HG03558 (cell line): ENCODE results near the gene PCDHA4.
"Not testable (repeated sequence)": the region's sequence is repeated elsewhere in the genome, so short reads cannot be mapped to it uniquely, and the experiment has no call there.

ENCODE experiments used
- ATAC-seq: cut with Tn5 transposase; IDR thresholded peaks from one replicate; pipeline ENCODE4 v1.9.1; 2021; ENCODE audit warnings: moderate number of reproducible peaks; ENCODE audit not compliant: unreplicated experiment; ENCODE audit errors: extremely low read depth

The PCDHA4 gene

GRCh38 chr5:140821375-140822280 is 14.8 kb downstream of the PCDHA4 start, which contains the start of gene PCDHA5:
Gene PCDHA5, plus strand, starts transcription at chr5:140821613.
- ATAC-seq, result no peak

DNA sequence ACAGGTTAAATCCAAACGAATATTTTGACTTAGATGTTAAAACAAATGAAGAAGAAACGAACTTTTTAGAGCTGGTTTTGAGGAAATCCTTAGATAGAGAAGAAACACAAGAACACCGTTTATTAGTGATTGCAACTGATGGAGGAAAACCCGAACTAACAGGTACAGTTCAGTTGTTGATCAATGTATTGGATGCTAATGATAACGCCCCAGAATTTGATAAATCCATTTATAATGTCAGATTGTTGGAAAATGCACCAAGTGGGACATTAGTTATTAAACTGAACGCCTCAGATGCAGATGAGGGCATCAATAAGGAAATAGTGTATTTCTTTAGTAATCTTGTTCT is 15.4 kb downstream of the PCDHA4 start:
- no peak for ATAC-seq

GRCh38 chr5:140822969-140823368 is 16.1 kb downstream of the PCDHA4 start:
- ATAC-seq, result not testable (repeated sequence)

DNA sequence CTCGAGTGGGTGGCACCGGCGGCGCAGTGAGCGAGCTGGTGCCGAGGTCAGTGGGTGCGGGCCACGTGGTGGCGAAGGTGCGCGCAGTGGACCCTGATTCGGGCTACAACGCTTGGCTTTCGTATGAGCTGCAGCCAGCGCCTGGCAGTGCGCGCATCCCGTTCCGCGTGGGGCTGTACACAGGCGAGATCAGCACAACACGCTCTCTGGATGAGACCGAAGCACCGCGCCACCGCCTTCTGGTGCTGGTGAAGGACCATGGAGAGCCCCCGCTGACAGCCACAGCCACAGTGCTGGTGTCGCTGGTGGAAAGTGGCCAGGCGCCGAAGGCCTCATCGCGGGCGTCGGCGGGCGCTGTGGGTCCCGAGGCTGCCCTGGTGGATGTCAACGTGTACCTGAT is 16.6 kb downstream of the PCDHA4 start:
- ATAC-seq, result no peak

GRCh38 chr5:140827704-140828361 is 21.0 kb downstream of the PCDHA4 start, which contains the start of gene PCDHA6:
Gene PCDHA6, plus strand, starts transcription at chr5:140827960. Its CDS starts 132 bp downstream, at chr5:140828092.
- no peak for ATAC-seq

- ATAC-seq, result no peak
Measured at GRCh38 chr5:140828362-140828737, 21.5 kb downstream of the PCDHA4 start.

DNA sequence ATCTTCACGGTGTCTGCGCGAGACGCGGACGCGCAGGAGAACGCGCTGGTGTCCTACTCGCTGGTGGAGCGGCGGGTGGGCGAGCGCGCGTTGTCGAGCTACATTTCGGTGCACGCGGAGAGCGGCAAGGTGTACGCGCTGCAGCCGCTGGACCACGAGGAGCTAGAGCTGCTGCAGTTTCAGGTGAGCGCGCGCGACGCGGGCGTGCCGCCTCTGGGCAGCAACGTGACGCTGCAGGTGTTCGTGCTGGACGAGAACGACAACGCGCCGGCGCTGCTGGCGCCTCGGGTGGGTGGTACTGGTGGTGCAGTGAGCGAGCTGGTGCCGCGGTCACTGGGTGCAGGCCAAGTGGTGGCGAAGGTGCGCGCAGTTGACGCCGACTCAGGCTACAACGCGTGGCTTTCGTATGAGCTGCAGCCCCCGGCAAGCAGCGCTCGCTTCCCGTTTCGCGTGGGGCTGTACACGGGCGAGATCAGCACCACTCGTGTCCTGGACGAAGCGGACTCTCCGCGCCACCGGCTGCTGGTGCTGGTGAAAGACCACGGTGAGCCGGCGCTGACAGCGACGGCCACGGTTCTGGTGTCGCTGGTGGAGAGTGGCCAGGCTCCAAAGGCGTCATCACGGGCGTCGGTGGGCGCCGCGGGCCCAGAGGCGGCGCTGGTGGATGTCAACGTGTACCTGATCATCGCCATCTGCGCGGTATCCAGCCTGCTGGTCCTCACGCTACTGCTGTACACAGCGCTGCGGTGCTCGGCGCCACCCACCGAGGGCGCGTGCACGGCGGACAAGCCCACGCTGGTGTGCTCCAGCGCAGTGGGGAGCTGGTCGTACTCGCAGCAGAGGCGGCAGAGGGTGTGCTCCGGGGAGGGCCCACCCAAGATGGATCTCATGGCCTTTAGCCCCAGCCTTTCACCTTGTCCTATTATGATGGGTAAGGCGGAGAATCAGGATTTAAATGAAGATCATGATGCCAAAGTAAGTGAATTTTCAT is 22.9 kb downstream of the PCDHA4 start:
- not testable (repeated sequence) for ATAC-seq

DNA sequence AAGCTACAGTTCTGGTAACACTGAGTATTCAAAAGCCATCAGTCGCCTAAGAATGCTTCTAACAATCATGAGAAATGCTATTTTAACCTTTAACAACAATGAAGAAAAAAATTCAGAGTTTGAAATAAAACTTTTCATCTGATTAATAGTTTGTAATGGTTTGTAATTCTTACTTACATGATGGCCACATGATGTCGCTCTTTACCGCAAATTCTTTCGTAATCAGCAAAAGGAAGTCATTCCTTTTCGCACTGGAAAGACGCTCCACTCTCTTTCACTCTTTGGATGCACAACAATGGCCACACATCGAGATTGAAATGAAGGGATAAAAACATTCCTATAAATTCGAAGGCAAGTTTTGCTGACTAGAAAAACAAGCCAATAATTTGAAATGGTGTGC is 27.1 kb downstream of the PCDHA4 start, which contains the start of gene PCDHA7:
Gene PCDHA7, plus strand, starts transcription at position 277 of the 400 bp plus-strand sequence. Its CDS starts 115 bp downstream, at position 392.
- ATAC-seq, result no peak

GRCh38 chr5:140834439-140835008 is 27.7 kb downstream of the PCDHA4 start:
- ATAC-seq, result not testable (repeated sequence)

DNA sequence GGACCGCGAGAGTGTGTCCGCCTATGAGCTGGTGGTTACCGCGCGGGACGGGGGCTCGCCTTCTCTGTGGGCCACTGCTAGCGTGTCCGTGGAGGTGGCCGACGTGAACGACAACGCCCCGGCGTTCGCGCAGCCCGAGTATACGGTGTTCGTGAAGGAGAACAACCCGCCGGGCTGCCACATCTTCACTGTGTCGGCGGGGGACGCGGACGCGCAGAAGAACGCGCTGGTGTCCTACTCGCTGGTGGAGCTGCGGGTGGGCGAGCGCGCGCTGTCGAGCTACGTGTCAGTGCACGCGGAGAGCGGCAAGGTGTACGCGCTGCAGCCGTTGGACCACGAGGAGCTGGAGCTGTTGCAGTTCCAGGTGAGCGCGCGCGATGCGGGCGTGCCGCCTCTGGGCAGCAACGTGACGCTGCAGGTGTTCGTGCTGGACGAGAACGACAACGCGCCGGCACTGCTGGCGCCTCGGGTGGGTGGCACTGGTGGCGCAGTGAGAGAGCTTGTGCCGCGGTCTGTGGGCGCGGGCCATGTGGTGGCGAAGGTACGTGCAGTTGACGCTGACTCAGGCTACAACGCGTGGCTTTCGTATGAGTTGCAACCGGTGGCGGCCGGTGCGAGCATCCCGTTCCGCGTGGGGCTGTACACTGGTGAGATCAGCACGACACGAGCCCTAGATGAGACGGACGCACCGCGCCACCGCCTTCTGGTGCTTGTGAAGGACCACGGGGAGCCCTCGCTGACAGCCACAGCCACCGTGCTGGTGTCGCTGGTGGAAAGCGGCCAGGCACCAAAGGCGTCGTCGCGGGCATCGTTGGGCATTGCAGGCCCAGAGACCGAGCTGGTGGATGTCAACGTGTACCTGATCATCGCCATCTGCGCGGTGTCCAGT is 29.0 kb downstream of the PCDHA4 start:
- no peak for ATAC-seq

DNA sequence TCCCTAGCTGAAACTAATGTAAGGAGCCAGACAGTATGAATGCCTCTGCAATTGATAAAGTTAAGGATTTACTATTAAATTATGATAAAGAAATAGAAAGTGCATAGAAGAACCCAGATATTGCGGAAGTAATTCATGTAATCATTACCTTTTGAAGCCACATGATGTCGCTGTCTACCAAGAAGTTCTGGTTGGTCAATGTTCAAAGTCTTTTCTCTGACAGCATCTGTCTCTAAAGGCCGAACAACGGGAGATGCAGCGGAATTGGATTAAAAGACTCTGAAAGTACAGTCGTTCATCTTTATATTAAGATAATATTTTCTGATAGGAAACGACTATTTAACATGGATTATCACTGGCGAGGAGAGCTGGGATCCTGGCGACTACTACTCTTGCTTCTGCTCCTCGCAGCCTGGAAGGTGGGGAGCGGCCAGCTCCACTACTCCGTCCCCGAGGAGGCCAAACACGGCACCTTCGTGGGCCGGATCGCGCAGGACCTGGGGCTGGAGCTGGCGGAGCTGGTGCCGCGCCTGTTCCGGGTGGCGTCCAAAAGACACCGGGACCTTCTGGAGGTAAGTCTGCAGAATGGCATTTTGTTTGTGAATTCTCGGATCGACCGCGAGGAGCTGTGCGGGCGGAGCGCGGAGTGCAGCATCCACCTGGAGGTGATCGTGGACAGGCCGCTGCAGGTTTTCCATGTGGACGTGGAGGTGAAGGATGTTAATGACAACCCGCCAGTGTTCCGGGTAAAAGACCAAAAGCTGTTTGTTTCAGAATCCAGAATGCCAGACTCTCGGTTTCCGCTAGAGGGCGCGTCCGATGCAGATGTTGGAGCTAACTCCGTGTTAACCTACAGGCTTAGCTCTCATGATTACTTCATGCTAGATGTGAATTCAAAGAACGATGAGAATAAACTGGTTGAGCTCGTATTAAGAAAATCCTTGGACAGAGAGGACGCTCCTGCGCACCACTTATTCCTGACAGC is 34.4 kb downstream of the PCDHA4 start, which contains the start of gene PCDHA8:
Gene PCDHA8, plus strand, starts transcription at position 210 of the 985 bp plus-strand sequence. Its CDS starts 135 bp downstream, at position 345.
- no peak for ATAC-seq

DNA sequence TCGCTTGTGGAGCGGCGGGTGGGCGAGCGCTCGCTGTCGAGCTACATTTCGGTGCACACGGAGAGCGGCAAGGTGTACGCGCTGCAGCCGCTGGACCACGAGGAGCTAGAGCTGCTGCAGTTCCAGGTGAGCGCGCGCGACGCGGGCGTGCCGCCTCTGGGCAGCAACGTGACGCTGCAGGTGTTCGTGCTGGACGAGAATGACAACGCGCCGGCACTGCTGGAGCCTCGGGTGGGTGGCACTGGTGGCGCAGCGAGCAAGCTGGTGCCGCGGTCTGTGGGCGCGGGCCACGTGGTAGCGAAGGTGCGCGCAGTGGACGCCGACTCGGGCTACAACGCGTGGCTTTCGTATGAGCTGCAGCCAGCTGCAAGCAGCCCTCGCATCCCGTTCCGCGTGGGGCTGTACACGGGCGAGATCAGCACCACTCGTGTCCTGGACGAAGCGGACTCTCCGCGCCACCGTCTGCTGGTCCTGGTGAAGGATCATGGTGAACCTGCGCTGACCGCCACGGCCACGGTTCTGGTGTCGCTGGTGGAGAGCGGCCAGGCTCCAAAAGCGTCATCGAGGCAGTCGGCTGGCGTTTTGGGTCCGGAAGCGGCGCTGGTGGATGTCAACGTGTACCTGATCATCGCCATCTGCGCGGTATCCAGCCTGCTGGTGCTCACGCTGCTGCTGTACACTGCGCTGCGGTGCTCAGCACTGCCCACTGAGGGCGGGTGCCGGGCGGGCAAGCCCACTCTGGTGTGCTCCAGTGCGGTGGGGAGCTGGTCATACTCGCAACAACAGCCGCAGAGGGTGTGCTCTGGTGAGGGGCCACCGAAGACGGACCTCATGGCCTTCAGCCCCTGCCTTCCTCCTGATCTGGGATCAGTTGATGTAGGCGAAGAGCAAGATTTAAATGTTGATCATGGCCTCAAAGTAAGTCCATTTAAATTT is 36.2 kb downstream of the PCDHA4 start:
- no peak for ATAC-seq

DNA sequence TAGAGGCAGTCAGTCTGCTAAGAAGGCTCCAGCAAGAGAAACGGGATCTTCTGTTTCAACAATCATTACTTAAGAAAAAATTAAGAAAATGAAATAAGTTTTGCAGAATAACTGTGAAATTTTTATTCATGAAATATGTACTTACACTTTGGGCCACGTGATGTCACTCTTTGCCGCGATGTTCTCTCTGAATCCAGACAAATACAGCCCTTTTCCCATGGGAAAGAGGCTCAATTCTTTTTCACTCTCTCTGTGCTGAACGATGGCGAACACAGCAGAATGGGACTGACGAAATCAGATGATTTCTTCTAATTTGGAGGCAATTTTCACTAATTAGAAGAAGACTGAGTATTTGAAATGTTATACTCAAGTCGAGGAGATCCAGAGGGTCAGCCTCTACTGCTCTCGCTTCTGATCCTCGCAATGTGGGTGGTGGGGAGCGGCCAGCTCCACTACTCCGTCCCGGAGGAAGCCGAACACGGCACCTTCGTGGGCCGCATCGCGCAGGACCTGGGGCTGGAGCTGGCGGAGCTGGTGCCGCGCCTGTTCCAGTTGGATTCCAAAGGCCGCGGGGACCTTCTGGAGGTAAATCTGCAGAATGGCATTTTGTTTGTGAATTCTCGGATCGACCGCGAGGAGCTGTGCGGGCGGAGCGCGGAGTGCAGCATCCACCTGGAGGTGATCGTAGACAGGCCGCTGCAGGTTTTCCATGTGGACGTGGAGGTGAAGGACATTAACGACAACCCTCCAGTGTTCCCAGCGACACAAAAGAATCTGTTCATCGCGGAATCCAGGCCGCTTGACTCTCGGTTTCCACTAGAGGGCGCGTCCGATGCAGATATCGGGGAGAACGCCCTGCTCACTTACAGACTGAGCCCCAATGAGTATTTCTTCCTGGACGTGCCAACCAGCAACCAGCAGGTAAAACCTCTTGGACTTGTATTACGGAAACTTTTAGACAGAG is 41.6 kb downstream of the PCDHA4 start, which contains the start of gene PCDHA9:
Gene PCDHA9, plus strand, starts transcription at position 244 of the 964 bp plus-strand sequence. Its CDS starts 114 bp downstream, at position 358.
- not testable (repeated sequence) for ATAC-seq

DNA sequence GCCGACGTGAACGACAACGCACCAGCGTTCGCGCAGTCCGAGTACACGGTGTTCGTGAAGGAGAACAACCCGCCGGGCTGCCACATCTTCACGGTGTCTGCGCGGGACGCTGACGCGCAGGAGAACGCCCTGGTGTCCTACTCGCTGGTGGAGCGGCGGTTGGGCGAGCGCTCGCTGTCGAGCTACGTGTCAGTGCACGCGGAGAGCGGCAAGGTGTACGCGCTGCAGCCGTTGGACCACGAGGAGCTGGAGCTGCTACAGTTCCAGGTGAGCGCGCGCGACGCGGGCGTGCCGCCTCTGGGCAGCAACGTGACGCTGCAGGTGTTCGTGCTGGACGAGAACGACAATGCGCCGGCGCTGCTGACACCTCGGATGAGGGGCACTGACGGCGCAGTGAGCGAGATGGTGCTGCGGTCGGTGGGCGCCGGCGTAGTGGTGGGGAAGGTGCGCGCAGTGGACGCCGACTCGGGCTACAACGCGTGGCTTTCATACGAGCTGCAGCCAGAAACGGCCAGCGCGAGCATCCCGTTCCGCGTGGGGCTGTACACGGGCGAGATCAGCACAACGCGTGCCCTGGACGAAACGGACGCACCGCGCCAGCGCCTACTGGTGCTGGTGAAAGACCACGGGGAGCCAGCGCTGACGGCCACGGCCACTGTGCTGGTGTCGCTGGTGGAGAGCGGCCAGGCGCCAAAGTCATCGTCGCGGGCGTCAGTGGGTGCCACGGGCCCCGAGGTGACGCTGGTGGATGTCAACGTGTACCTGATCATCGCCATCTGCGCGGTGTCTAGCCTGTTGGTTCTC is 43.2 kb downstream of the PCDHA4 start:
- ATAC-seq, result not testable (repeated sequence)
